ENCODE results near the gene SLC39A9.

The SLC39A9 gene

DNA sequence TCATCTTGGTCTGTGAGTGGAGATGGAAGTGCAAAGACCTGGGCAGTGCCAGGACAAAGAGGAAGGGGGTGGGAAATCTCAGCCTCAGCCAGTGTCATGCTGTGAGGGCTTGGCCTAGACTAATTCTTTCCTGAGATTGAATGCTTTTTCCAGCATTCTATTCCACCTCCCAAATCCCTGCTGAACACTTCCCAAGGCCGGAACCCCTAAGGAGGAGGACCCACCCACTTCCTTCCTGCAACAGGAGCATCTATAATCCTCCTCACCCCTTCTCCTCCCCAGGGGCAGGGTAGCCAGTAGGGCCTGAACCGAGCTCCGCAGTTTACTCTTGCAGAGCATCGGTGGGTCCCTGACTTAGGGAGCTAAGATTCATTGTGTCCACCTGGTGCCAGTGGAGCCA, 89.3 kb downstream of the SLC39A9 start:
- POLR2A ChIA-PET, result no interaction called here

GRCh38 chr14:69489495-69489894, 91.0 kb downstream of the SLC39A9 start:
- ChIA-PET POLR2A (no interaction called here), CTCF (interaction anchor here (0.7 to 1.3 kb wide), 3 partner anchors 10 to 14 kb away, joined by 3 to 6 read pairs (median 3); no protein-coding TSS in a partner anchor)

More for the DNA sequence above, 89.3 kb downstream of the SLC39A9 start:
- H3K27ac ChIP-seq (ENCODE audit: extremely low read depth, low read depth, low read length), result no peak overlapping the region
- CTCF ChIA-PET, result interaction anchor here (1.0 to 1.2 kb wide), 2 partner anchors 16 to 246 kb away, joined by 3 read pairs; no protein-coding TSS in a partner anchor
- H3K4me3 ChIP-seq (ENCODE audit: low read depth, low read length), result no peak overlapping the region
- no peak for TF ChIP-seq ZNF239 (tag by site-specific recombination; IDR thresholded peaks at IDR 0.05)
- TF ChIP-seq ZNF529 (tag by site-specific recombination; IDR thresholded peaks at IDR 0.05; ENCODE audit: insufficient replicate concordance), result no peak
- no peak for TF ChIP-seq ZNF830 (tag by site-specific recombination; IDR thresholded peaks at IDR 0.05; ENCODE audit: low read depth)
- no peak for TF ChIP-seq KLF8 (tag by site-specific recombination; IDR thresholded peaks at IDR 0.05)
- no peak for TF ChIP-seq ZNF621 (tag by site-specific recombination; IDR thresholded peaks at IDR 0.05)
- H3K4me1 ChIP-seq (ENCODE audit: control insufficient read depth, insufficient read depth, low read length), result no peaks in the 10 kb centered on the region; the same call in 1 of the 2 replicates
- H3K36me3 ChIP-seq (ENCODE audit: control insufficient read depth in 2 of 2, insufficient read depth in 1 of 2, low read length in 2 of 2), result no peaks in the 10 kb centered on the region
- no peaks in the 10 kb centered on the region for H3K9me3 ChIP-seq (ENCODE audit: control insufficient read depth, insufficient read depth, low read depth, low read length)

DNA sequence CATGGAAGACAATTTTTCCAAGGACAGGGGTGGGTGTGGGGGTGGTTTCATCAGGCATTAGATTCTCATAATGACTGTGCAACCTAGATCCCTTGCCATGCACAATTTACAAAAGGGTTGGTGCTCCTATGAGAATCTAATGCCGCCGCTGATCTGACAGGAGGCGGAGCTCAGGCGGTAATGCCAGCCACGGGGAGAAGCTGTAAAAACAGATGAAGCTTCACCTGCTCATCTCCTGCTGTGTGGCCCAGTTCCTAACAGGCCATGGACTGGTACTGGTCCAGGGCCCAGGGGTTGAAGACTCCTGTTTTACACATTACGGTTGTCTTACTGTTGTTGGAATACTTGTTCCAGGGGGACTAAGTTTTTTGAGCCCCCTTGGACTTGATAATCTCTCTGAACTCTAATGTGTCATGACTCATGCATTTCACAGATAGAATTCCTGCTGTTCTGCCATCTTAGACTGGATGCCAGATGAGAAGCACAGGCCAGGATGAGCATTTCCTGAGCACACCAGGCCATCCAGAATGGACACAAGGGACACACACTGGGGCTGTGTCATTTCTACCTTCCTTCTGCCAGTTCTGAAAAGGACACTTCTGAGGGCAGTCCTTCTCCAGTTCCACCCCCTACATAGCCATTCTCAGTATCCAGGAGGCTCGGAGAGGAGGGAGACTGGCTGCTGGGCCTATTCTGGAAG, 91.9 kb downstream of the SLC39A9 start:
- Histone ChIP-seq H3K4me3 (ENCODE audit: low read depth, low read length) (no peak overlapping the region), H3K36me3 (ENCODE audit: control insufficient read depth in 2 of 2, insufficient read depth in 1 of 2, low read length in 2 of 2) (no peaks in the 10 kb centered on the region), H3K27ac (ENCODE audit: extremely low read depth, low read depth, low read length) (no peak overlapping the region), H3K4me1 (ENCODE audit: control insufficient read depth, insufficient read depth, low read length) (no peaks in the 10 kb centered on the region), H3K9me3 (ENCODE audit: control insufficient read depth, insufficient read depth, low read depth, low read length) (no peaks in the 10 kb centered on the region)
- CTCF ChIA-PET, result no interaction called here
- POLR2A ChIA-PET, result no interaction called here
- TF ChIP-seq, protein P1, sequence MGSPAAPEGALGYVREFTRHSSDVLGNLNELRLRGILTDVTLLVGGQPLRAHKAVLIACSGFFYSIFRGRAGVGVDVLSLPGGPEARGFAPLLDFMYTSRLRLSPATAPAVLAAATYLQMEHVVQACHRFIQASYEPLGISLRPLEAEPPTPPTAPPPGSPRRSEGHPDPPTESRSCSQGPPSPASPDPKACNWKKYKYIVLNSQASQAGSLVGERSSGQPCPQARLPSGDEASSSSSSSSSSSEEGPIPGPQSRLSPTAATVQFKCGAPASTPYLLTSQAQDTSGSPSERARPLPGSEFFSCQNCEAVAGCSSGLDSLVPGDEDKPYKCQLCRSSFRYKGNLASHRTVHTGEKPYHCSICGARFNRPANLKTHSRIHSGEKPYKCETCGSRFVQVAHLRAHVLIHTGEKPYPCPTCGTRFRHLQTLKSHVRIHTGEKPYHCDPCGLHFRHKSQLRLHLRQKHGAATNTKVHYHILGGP (tag by site-specific recombination; IDR thresholded peaks at IDR 0.05), result no peak
- no peak for TF ChIP-seq ZNF404 (tag by site-specific recombination; IDR thresholded peaks at IDR 0.05)
- TF ChIP-seq PATZ1 (tag by site-specific recombination; IDR thresholded peaks at IDR 0.05), result no peak
- no peak for TF ChIP-seq BCL11A (tag by site-specific recombination; IDR thresholded peaks at IDR 0.05; ENCODE audit: low read depth)
- no peak for TF ChIP-seq OSR2 (tag by site-specific recombination; IDR thresholded peaks at IDR 0.05)
- TF ChIP-seq MEIS1 (CRISPR knock-in tag; IDR thresholded peaks at IDR 0.05; ENCODE audit: borderline replicate concordance), result no peak
- no peak for TF ChIP-seq ZNF560 (tag by site-specific recombination; IDR thresholded peaks at IDR 0.05; ENCODE audit: borderline replicate concordance)
- no peak for TF ChIP-seq HOXC10 (CRISPR knock-in tag; IDR thresholded peaks at IDR 0.05)
- TF ChIP-seq ZSCAN5A (tag by site-specific recombination; IDR thresholded peaks at IDR 0.05), result no peak

More at GRCh38 chr14:69489495-69489894, 91.0 kb downstream of the SLC39A9 start:
- H3K27ac ChIP-seq (ENCODE audit: extremely low read depth, low read depth, low read length), result no peak overlapping the region
- no peak for TF ChIP-seq ZNF792 (tag by site-specific recombination; IDR thresholded peaks at IDR 0.05)
- TF ChIP-seq, protein P2, sequence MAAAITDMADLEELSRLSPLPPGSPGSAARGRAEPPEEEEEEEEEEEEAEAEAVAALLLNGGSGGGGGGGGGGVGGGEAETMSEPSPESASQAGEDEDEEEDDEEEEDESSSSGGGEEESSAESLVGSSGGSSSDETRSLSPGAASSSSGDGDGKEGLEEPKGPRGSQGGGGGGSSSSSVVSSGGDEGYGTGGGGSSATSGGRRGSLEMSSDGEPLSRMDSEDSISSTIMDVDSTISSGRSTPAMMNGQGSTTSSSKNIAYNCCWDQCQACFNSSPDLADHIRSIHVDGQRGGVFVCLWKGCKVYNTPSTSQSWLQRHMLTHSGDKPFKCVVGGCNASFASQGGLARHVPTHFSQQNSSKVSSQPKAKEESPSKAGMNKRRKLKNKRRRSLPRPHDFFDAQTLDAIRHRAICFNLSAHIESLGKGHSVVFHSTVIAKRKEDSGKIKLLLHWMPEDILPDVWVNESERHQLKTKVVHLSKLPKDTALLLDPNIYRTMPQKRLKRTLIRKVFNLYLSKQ (tag by site-specific recombination; IDR thresholded peaks at IDR 0.05; ENCODE audit: borderline replicate concordance), result no peak
- TF ChIP-seq, protein P3, sequence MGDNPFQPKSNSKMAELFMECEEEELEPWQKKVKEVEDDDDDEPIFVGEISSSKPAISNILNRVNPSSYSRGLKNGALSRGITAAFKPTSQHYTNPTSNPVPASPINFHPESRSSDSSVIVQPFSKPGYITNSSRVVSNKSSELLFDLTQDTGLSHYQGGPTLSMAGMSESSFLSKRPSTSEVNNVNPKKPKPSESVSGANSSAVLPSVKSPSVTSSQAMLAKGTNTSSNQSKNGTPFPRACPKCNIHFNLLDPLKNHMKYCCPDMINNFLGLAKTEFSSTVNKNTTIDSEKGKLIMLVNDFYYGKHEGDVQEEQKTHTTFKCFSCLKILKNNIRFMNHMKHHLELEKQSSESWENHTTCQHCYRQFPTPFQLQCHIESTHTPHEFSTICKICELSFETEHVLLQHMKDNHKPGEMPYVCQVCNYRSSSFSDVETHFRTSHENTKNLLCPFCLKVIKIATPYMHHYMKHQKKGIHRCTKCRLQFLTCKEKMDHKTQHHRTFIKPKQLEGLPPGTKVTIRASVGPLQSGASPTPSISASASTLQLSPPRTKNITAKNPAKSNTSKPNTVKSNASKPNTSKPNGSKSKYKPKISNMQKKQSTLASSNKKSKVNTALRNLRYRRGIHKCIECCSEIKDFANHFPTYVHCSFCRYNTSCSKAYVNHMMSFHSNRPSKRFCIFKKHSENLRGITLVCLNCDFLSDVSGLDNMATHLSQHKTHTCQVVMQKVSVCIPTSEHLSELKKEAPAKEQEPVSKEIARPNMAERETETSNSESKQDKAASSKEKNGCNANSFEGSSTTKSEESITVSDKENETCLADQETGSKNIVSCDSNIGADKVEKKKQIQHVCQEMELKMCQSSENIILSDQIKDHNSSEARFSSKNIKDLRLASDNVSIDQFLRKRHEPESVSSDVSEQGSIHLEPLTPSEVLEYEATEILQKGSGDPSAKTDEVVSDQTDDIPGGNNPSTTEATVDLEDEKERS (tag by site-specific recombination; IDR thresholded peaks at IDR 0.05), result no peak
- no peak for TF ChIP-seq ZNF292 (tag by site-specific recombination; IDR thresholded peaks at IDR 0.05; ENCODE audit: borderline replicate concordance, low read depth)
- no peak for TF ChIP-seq ZNF48 (tag by site-specific recombination; IDR thresholded peaks at IDR 0.05)
- no peaks in the 10 kb centered on the region for H3K36me3 ChIP-seq (ENCODE audit: control insufficient read depth in 2 of 2, insufficient read depth in 1 of 2, low read length in 2 of 2)
- H3K4me1 ChIP-seq (ENCODE audit: control insufficient read depth, insufficient read depth, low read length), result no peaks in the 10 kb centered on the region; the same call in 1 of the 2 replicates
- no peaks in the 10 kb centered on the region for H3K9me3 ChIP-seq (ENCODE audit: control insufficient read depth, insufficient read depth, low read depth, low read length)
- no peak overlapping the region for H3K4me3 ChIP-seq (ENCODE audit: low read depth, low read length)

Data from HEK293 (cell line).